Sigmoid colon (tissue), 7 donors: Measurements from ENCODE around the gene TCF3. TPM values are rescaled to one million over a fixed set of nuclear protein-coding genes. Genes with fewer than 3 reads are reported as not detected.

Experiments used
- DNase-seq: peaks from one replicate; pipeline ENCODE4 v3.0.0-alpha.2; 2019
- H3K27ac ChIP-seq, 4 donors: fragments of 200-600 bp; sonication (generic); one replicate each; pipeline ENCODE4 v1.5.1; 2016 to 2019; ENCODE audit warnings: mild to moderate bottlenecking in 1 of 4
- H3K27me3 ChIP-seq, 3 donors: fragments of 200-600 bp; sonication (generic); one replicate each; pipeline ENCODE4 v1.5.1; 2019; ENCODE audit warnings: mild to moderate bottlenecking in 1 of 3
- H3K36me3 ChIP-seq, 4 donors: fragments of 200-600 bp; sonication (generic); one replicate each; pipeline ENCODE4 v1.5.1; 2016 to 2019
- H3K4me1 ChIP-seq, 4 donors: fragments of 200-600 bp; sonication (generic); one replicate each; pipeline ENCODE4 v1.5.1; 2017 to 2019
- H3K4me3 ChIP-seq, 4 donors: fragments of 200-600 bp; sonication (generic); one replicate each; pipeline ENCODE4 v1.5.1; 2017 to 2019; ENCODE audit warnings: mild to moderate bottlenecking in 2 of 4, moderate library complexity in 1 of 4
- H3K9me3 ChIP-seq, 4 donors: fragments of 200-600 bp in 3 of 4; sonication (generic) in 3 of 4; one replicate each; pipeline versions ENCODE4 v1.5.1 to v1.6.1; 2013 to 2019
- CTCF ChIP-seq, 4 experiments: fragments of 450-650 bp in 3 of 4; fragments of 200-600 bp in 1 of 4; IDR thresholded peaks; one replicate each; pipeline ENCODE4 v1.5.1; 2016 to 2019; ENCODE audit warnings: antibody characterized with exemption in 4 of 4, mild to moderate bottlenecking in 3 of 4, moderate library complexity in 2 of 4
- EP300 ChIP-seq, 4 donors: sonication (generic); formaldehyde crosslinking; IDR thresholded peaks; one replicate each; pipeline ENCODE4 v1.6.1; 2017; ENCODE audit warnings: antibody characterized with exemption in 4 of 4
- POLR2A ChIP-seq, 2 donors: fragments of 450-650 bp; IDR thresholded peaks; one replicate each; pipeline ENCODE4 v1.6.1; 2016; ENCODE audit warnings: antibody characterized with exemption in 2 of 2, mild to moderate bottlenecking in 2 of 2, moderate library complexity in 2 of 2
- POLR2AphosphoS5 ChIP-seq, 4 donors: sonication (generic); formaldehyde crosslinking; IDR thresholded peaks; one replicate each; pipeline ENCODE4 v1.6.1; 2017; ENCODE audit warnings: antibody characterized with exemption in 4 of 4
- whole genome bisulfite sequencing, 2 donors: extraction: QIAGEN DNeasy Blood & Tissue Kit; methylation state at CpG; one replicate each; pipeline ENCODE4 v1.1.7; 2013; 5-methylcytosine and 5-hydroxymethylcytosine counted together
- intact Hi-C: fragments of 100-400 bp; cut with DNase I; formaldehyde crosslinking; loops from one replicate; pipeline ENCODE4 v1.15.1; 2023
- polyA plus RNA-seq, 3 donors: library from polyadenylated mRNA; stranded (reverse); fragments of 200-250 nt; gene quantifications; one replicate each; pipeline ENCODE4 v1.2.3, GENCODE V29; 2013
- total RNA-seq, 4 donors: library from RNA; depleted of rRNA; stranded (reverse); fragments of >200 nt; gene quantifications; one replicate each; pipeline ENCODE4 v1.1.0, GENCODE V29; 2016
- donor health status: healthy with polysubstance abuse.
- donor health status: Bipolar disorder and iron deficiency.
- donor health status: healthy.

The TCF3 gene
- total and polyA plus RNA-seq, 7 donors: 18.6 to 66.9 (median 30.8) TPM

GRCh38 chr19:1648920-1649541 lies 3.4 kb downstream of the TCF3 start:
- WGBS, 2 donors: 70 to 90% methylated on average over 23 of the region's 23 CpGs
- Histone ChIP-seq H3K9me3 (no peaks in the 10 kb centered on the region), H3K4me3 (no peak overlapping the region), H3K36me3 (peaks cover 0 to 47% (median 12%) of the 10 kb centered on the region in 4 donors), H3K27ac (no peak overlapping the region), H3K27me3 (no peaks in the 10 kb centered on the region), H3K4me1 (peaks cover 0 to 24% (median 17%) of the 10 kb centered on the region in 4 donors)
- DNase-seq: no peak
- TF ChIP-seq POLR2AphosphoS5 (IDR thresholded peaks at IDR 0.05) (no peak), EP300 (IDR thresholded peaks at IDR 0.05) (no peak), CTCF (IDR thresholded peaks at IDR 0.05) (no peak), POLR2A (IDR thresholded peaks at IDR 0.05) (no peak)
- intact Hi-C loops: loop anchor here (2.0 kb wide), 1 partner anchor 34 kb away; no protein-coding TSS in a partner anchor

- Histone ChIP-seq H3K27ac (no peak overlapping the region), H3K4me1 (peaks cover 0 to 23% (median 16%) of the 10 kb centered on the region in 4 donors), H3K9me3 (no peaks in the 10 kb centered on the region), H3K36me3 (peaks cover 0 to 53% (median 12%) of the 10 kb centered on the region in 4 donors), H3K27me3 (no peaks in the 10 kb centered on the region), H3K4me3 (no peak overlapping the region)
- TF ChIP-seq EP300 (IDR thresholded peaks at IDR 0.05) (no peak), POLR2AphosphoS5 (IDR thresholded peaks at IDR 0.05) (no peak), CTCF (IDR thresholded peaks at IDR 0.05) (no peak), POLR2A (IDR thresholded peaks at IDR 0.05) (no peak)
- DNase-seq: no peak
- intact Hi-C loops: loop anchor here (2.0 kb wide), 1 partner anchor 34 kb away; no protein-coding TSS in a partner anchor
- 64 to 80% methylated on average over 10 of the region's 10 CpGs for whole genome bisulfite sequencing, 2 donors
These were observed 4.0 kb downstream of the TCF3 start for GRCh38 chr19:1648459-1648849.

- Histone ChIP-seq H3K27ac (no peak overlapping the region), H3K36me3 (peaks cover 0 to 58% (median 12%) of the 10 kb centered on the region in 4 donors), H3K4me3 (no peak overlapping the region), H3K27me3 (no peaks in the 10 kb centered on the region), H3K9me3 (no peaks in the 10 kb centered on the region), H3K4me1 (peaks cover 0 to 18% (median 14%) of the 10 kb centered on the region in 4 donors)
- no peak for TF ChIP-seq EP300 (IDR thresholded peaks at IDR 0.05)
- no peak for TF ChIP-seq CTCF (IDR thresholded peaks at IDR 0.05)
- no peak for TF ChIP-seq POLR2AphosphoS5 (IDR thresholded peaks at IDR 0.05)
- no peak for TF ChIP-seq POLR2A (IDR thresholded peaks at IDR 0.05)
- intact Hi-C loops: loop anchor here (2.0 kb wide), 1 partner anchor 33 kb away; no protein-coding TSS in a partner anchor
- 81 to 93% methylated on average over 41 of the region's 41 CpGs for WGBS, 2 donors
- DNase-seq: no peak
These were observed 4.6 kb downstream of the TCF3 start for GRCh38 chr19:1647501-1648458.

GRCh38 chr19:1646659-1647453 lies 5.6 kb downstream of the TCF3 start:
- 77 to 87% methylated on average over 29 of the region's 29 CpGs for WGBS, 2 donors
- DNase-seq: no peak
- TF ChIP-seq EP300 (IDR thresholded peaks at IDR 0.05) (no peak), CTCF (IDR thresholded peaks at IDR 0.05) (no peak), POLR2AphosphoS5 (IDR thresholded peaks at IDR 0.05) (no peak), POLR2A (IDR thresholded peaks at IDR 0.05) (no peak)
- intact Hi-C loops: no loop called here
- Histone ChIP-seq H3K4me3 (no peak overlapping the region), H3K9me3 (no peaks in the 10 kb centered on the region), H3K4me1 (peaks cover 0 to 18% (median 14%) of the 10 kb centered on the region in 4 donors), H3K36me3 (peaks cover 0 to 67% (median 12%) of the 10 kb centered on the region in 4 donors), H3K27me3 (no peaks in the 10 kb centered on the region), H3K27ac (no peak overlapping the region)
